RPMI8226 (cell line): ENCODE measurements around the gene DKKL1.
"Not testable (repeated sequence)": the region's sequence is repeated elsewhere in the genome, so short reads cannot be mapped to it uniquely, and the experiment has no call there.

Experiments used
- DNase-seq: peaks from one replicate; pipeline ENCODE4 v3.0.0-alpha.2; 2015

DKKL1 gene

DNA sequence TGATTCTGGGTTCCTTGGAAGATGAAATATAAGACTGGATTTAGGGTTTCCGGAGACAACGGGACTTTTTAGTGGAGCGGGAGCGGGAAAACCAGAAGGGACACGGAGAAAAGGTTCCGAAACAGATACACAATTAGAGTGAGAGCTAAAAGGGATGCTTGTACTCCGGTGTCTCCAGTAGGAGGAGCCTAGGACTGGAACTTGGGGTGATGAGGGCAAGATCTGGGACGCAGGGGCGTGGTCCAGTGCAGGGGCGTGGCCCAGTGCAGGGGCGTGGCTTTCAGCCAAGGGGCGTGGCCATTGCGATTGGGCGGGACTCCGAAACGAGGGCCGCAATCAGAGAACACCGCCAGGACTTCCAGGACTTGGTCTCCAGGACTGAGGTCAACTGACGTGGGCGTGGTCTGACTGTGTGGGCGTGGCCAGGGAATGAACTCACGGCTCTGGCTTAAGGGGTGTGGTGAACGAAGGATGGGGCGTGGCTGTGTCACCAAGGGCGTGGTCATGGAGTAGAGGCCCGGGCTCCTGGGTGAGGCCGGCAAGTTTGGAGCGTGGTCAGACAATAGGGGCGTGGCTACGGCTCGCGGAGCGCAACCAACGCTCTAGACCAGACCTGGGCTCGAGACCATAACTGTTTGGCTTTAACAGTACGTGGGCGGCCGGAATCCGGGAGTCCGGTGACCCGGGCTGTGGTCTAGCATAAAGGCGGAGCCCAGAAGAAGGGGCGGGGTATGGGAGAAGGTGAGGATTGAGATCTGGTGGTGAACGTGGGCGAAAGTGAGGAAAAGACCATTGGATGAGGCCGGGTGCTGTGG, at the start of gene DKKL1:
TSS of gene DKKL1 (plus strand) at position 610 of the 815 bp plus-strand sequence. CDS start at position 732, 122 bp downstream.
- peak; percentile 83 for DNase-seq

DNA sequence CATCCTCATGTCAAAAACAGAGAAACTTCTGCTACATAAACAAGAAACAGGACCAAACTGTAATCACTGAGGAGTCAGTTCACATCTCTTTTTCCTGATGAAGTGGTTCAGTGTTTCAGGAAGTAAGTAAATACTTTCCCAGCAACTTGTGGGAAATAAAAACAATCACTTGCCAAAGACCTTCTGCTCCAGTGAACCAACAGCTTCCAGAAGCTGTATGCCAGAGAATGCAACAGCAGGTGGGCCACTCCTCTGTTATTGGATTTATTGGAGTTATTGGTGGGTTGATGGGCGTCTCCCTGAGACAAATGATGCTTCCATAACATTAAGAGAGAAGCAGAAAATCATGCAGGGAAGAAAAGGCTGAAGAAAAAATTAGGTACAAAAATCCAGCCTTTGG, 48.6 kb upstream of the DKKL1 start:
- no peak for DNase-seq

DNA sequence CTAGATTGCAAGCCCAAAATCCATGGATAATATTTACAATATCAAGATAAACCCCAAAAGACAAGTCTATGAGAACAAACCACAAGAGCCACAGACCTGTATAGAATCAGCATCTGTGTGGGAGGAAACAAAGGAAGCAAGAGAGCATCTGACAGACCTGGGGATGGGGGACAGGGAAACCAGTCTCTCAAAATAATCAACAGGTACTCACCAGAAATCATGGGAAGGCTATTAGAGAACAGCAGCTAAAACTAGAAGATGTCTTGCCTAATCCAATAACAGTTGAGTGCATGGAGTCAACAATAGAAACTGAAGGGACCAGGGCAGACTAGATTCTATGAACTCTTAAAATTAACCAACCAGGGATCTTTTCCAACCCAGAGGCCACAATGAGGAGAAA, 47.4 kb upstream of the DKKL1 start:
- DNase-seq: no peak

DNA sequence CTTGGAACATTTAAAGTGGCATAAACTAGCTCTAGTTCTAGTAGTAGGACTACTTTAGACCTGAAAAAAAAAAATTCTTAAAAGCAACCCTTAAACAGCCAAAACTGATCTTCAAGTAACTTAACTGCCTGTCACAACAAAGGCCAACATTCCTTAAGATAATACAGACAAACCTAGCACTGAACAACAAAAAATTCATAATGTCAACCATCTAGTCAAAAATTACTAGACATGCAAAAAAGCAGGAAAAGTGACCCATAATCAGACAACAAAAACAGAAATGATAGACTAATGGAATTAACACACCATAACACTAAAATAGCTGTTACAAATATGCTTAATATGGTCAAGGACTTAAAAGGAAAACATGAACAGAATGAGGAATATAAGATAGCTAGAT, 45.4 kb upstream of the DKKL1 start:
- no peak for DNase-seq

DNA sequence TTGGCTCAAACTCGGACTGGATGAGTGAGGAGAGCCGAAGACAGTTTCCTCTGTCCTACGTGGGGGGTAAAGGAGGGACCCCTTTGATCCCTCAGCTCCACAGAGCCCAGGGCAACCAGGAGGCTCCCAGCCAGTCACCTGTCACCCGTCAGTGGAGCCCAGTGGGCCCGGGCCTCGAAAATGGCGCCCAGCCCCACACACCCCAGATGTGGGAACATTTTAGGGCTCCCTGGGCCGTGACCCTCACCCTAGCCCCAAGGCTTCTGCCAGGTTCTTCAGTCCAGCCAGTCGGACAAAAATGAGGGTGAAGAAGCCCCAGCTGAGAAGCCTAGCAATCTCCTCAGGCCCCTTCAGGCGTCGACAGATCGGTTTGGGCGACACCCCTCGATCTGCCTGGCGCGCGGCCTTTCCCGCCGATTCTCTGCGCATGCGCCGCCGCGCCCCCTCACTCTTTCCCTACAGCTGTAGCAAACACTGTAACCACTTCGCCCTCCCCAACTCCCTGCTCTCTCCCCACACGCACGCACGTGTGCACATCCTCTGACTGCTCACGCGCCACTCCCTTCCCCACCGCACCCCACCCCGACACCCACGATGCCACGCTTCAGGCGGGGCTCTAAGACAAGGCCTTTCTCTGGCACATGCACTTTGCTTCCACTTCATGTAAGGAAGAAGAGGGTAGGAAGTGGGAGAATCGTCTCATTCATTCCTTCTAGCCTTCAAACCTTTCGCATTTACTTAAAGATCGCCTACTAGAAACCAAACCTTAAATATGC, 38.7 kb upstream of the DKKL1 start, which contains the start of gene SLC6A16:
TSS of gene SLC6A16 (minus strand) at position 391 of the 776 bp plus-strand sequence. CDS start 13,844 bp downstream, outside the sequence.
- DNase-seq: no peak

DNA sequence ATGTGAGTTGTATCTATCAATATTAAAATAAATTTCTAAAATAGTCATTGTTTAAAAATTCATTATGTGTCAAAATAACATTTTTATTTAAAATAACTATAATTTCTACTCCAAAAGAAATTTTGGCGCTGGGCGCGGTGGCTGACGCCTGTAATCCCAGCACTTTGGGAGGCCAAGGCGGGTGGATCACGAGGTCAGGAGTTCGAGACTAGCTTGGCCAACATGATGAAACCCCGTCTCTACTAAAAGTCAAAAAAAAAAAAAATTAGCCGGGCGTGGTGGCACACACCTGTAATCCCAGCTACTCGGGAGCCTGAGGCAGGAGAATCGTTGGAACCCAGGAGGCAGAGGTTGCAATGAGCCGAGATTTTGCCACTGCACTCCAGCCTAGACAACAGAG, 37.9 kb upstream of the DKKL1 start:
- not testable (repeated sequence) for DNase-seq

DNA sequence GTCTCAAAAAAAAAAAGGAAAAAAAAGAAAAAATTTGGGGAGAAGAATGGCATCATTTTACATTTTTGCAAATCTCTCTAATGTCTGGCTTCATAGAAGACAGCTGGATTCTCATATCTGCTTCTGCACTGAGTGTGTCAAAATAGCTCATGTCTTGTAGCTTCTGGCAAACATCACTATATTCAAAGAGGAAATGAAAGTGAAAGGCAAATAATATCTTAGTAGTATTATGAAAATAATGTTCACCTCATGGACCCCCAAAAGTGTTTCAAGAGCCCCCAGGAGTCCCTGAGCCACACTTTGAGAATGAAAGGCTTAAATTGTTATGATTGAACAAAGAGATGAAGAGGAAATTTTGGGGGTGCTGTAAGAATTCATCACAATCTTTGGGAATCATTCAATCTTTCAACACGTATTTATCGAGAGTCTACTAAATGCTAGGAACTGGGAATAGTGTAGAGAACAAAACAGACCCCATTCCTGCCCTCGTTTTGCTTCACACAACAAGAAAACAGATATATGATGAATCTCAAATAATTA, 37.4 kb upstream of the DKKL1 start:
- DNase-seq: peak; percentile 22

DNA sequence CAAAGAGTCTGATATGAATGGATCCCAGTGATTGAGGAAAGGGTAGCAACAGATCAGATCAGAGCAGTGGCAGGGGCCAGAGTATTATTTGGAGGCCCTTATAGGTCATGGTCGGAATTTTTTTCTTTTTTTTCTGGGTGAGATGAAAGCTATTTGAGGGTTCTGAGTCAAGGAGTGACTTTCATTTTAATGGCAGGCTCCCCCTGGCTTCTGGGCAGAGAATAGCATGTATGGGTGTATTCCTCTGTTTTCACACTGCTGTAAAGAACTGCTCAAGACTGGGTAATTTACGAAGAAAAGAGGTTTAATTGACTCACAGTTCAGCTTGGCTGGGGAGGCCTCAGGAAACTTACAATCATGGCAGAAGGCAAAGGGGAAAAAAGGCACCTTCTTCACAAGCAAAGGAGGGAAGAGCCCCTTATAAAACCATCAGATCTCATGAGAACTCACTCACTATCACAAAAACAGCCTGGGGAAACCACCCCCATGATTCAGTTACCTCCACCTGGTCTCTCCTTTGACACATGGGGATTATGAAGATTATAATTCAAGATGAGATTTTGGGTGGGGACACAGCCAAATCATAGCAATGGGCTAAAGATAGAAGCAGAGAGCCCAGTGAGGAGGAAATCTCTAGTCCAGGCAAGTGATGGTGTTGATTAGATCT, 35.7 kb upstream of the DKKL1 start:
- DNase-seq: peak; percentile 49

DNA sequence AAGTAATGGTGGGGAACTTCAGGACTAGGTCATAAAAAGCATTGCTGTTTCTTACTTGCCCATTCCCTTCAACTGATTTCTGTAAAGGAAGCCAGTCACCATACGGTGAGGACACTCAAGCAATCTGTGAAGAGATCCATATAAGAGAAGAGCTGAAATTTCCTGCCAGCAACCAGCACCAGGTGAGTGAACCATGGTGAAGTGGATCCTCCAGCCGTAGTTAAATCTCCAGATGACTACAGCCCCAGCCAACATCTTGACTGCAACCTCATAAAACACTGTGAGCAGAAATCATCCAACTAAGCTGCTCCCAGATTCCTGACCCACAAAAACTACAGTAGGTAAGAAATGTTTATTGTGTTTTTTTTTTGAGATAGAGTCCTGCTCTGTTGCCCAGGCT, 34.9 kb upstream of the DKKL1 start:
- no peak for DNase-seq

DNA sequence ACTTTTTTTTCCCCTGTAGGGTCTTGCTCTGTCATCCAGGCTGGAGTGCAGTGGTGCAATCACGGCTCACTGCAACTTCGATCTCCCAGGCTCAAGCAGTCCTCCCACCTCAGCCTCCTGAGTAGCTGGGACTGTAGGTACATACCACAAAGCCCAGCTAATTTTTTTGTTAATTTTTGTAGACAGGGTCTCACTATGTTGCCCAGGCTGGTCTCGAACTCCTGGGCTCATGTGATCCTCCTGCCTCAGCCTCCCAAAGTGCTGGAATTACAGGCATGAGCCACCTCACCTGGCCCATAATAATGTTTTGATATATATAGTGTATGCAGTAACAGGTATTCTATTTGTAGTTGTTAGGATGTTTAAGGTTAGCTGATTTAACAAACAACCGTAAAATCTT, 32.5 kb upstream of the DKKL1 start:
- DNase-seq: not testable (repeated sequence)

DNA sequence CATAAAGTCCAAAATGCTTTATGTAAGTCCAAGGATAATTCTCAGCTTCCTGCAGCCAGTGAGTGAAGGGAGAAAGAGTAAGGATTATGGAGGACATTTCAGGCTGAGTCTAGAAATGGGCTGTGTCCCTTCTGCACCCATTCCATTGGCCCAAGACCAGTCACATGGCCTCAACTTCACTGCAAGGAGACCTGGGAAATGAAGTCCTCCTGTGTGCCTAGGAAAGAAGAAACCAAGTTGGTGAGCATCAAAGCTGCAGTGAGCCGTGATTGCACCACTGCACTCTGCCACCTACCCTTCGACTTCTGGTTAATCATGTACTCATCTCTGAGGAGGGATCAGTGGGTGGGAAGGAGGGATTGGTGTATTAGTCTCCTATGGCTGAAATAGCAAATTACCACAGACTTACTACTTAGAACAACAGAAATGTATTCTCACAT, 32.0 kb upstream of the DKKL1 start:
- peak; percentile 71 for DNase-seq

DNA sequence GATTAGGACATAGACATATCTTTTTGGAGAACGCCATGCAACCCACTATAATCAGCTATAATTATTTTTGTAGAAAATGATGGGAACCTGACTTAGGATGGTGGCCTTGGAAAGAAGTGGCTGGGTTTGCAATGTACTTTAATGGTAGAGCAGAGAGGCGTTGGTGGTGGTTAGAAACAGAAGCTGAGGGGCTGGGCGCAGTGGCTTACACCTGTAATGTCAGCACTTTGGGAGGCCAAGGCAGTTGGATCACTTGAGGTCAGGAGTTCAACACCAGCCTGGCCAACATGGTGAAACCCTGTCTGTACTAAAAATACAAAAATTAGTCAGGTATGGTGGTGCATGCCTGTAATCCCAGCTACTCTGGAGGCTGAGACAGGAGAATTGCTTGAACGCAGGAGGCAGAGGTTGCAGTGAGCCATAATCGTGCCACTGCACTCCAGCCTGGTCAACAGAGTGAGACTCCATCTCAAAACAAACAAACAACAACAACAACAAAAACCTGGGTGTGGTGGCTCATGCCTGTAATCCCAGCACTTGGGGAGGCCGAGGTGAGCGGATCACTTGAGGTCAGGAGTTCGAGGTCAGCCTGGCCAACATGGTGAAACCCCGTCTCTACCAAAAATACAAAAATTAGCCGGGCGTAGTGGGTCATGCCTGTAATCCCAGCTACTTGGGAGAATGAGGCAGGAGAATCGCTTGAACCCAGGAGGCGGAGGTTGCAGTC, 30.8 kb upstream of the DKKL1 start:
- not testable (repeated sequence) for DNase-seq

DNA sequence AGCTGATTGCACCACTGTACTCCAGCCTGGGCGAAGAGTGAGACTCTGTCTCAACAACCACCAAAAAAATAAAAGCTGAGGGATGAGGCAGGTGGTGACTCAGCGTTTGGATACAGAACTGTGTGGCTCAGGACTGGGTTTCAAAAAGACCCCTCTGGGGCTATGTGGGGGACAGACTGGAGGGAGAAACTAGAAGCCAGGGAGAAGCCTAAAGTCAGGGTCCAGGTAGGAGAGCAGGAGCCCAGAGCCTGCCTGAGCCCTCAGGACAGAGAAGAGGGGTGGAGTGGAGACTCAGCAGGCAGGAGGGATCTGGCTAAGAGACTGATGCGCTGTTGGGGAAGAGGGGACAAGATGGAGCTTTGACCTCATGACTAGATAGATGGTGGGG, 30.3 kb upstream of the DKKL1 start:
- DNase-seq: no peak

DNA sequence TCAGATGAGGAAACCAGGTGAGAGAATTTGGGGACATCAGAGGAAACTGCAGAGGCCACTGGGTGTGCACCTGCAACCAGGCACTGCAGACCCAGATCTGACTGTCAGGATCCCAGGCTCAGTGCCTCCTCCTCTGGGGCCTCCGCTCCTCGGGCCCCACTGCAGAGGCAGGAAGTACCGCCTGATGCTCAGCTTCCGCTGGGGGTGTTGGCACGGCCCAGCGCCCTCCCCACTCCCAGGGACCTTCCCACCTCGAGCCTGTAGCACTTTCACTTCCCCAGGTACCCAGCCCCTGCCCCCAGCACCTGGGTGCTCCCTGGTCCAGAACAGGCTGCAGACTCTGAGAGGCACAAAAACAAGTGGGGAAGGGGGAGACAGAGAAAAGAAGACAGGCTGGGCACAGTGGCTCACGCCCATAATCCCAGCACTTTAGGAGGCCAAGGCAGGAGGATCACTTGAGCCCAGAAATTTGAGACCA, 29.8 kb upstream of the DKKL1 start:
- peak; percentile 89 for DNase-seq

DNA sequence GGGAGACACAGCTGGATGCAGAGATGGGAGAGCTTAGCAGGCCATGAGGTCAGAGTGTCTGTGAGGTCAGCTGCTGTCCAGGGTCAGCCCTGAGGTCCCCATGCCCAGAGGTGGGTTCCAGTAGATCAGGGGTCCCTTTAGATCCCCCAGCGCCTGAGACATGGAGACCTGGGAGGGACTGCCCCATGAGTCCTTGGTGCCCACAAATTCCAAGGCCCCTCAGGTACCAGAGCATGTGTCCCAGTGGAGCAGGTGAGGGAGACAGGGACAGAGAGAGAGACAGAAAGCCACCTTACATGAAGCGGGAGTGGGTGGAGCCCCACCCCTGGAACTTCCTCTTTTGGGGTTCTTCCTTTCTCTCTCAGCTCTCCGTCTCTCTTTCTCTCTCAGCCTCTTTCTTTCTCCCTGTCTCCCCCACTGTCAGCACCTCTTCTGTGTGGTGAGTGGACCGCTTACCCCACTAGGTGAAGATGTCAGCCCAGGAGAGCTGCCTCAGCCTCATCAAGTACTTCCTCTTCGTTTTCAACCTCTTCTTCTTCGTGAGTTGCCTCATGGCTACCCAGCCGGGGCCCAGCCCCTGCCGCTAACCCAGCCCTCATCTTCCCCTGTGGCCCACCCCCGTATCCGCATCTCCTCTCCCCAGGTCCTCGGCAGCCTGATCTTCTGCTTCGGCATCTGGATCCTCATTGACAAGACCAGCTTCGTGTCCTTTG, 28.4 kb upstream of the DKKL1 start, which contains the start of gene CD37:
TSS of gene CD37 (plus strand) at position 336 of the 713 bp plus-strand sequence. CDS start at position 471, 135 bp downstream.
- peak; percentile 64 for DNase-seq

DNA sequence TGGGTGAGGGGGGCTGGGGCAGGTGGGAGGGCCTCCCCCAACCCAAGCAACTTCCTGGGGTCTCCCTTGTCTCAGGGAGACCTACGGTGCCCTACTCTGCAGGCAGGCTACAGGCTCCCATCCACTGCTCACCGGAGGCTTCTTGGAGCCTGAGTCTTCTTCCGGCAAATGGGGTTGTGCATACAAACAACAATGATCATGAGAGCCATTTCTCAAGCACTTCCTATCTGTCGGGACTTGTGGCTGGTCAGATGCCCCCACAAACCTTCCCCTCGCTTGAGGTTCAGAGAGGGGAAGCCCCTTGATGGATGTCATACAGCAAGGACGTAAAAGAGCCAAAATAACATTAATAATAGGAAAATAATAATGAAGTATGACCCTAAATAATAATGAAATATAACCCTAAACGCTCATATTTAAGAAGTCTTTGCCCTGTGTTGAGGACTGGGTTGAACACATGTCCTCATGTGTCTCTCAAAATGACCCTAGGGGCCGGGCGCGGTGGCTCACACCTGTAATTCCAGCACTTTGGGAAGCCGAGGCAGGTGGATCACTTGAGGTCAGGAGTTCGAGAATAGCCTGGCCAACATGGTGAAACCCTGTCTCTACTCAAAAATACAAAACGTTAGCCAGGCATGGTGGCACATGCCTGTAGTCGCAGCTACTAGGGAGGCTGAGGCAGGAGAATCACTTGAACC, 27.7 kb upstream of the DKKL1 start:
- no peak for DNase-seq

DNA sequence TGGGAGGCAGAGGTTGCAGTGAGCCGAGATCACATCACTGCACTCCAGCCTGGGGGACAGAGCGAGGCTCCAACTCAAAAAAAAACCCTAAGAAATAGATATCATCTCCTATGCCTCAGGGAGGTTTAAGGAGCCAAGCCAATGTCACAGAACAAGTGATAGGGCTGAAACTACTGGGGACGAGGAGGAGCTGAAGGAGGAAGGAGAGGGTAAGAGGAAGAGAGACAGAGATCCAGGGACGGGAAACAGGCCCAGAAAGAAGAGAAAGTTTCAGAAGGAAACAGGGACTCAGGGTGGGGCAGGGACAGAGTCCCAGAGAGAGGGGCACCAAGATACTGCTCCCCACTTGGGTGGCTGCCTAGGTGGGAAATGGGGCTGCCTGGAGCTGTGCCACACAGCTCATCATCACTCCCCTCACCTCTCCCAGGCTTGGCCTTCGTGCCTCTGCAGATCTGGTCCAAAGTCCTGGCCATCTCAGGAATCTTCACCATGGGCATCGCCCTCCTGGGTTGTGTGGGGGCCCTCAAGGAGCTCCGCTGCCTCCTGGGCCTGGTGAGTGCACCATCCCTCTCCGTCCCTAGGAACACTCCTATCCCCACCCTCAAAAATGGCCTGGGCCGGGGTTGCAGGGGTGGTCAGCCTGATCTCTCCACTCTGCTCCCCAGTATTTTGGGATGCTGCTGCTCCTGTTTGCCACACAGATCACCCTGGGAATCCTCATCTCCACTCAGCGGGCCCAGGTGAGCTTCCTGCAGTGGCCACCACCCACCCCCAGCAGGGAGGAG, 27.0 kb upstream of the DKKL1 start:
- DNase-seq: no peak

DNA sequence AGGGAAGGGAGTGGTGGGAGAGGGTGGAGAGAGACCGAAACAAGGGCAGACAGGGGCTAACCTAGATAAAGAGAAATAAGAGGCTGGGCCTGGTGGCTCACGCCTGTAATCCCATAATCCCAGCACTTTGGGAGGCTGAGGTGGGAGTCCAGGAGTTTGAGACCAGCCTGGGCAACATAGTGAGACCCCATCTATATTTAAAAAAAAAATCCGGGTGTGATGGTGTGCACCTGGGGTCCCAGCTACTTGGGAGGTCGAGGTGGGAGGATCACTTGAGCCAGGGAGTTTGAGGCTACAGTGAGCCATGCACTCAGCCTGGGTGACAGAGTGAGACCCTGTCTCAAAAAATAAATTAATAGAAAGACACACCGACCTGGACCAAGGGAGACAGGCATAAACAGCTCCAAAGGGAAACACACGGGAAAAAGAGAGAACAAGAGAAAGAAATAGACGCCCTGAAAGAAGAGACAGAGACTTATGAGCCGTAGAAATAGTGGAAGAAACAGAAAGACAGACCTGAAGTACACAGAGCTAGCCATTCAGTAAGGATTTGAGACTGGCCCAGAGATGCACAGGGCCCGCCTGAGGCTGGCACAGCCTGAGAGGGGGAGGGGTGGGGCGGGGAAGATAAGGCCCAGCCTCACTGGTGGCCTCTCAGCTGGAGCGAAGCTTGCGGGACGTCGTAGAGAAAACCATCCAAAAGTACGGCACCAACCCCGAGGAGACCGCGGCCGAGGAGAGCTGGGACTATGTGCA, 26.2 kb upstream of the DKKL1 start:
- no peak for DNase-seq

DNA sequence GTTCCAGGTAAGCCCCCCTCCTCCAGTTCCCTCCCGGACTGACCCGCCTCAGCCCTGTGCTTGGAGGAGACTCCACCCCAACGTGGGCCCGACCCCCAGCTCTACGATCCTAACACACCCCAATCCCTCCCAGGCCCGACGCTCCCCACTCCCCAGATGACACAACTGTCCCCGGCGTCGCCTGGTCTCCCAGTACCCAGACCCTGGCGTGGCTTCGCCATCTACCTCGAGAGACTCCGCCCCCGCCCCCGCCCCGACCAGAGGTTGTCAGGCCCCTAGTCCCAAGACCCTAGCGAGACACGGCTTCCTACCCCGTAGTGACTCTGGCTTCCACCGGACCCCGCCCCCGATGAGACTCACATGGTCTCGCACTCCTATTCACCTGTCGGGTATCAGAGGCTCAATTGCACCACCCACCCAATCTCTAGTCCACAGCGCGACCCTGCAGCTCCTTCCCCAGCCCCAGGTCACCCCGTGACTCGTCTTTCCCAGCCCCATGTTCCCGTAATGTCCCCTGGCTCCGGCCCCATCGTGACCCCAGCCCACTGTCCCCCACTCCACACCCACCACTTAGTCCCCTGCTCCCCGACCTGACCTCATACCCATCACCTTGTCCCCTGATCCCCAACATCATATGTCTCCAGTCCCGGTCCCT, 25.5 kb upstream of the DKKL1 start:
- DNase-seq: no peak
